ENCODE data around the gene SHB. TPM values are rescaled to one million over a fixed set of nuclear protein-coding genes. Genes with fewer than 3 reads are reported as not detected.
A peak's percentile ranks its signal among the peaks of the same experiment; 100 is the strongest.

The SHB gene
- total RNA-seq, 1 experiment from 2014 or later: 28.7 TPM

DNA sequence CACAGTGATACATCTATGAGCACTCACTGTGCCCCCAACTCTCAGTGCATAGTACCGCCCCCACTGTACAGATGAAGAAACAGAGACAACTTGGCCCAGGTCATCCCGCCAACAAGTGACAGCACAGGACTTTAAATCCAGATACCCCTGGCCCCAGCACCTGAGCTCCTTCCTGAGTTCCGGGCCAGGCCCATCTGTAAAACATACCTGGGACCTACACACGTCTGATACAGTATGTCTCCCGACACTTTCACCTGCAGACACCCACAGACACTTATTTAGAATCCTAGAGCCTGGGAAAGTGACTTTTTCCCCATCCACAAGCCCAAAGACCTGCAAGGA is 104.3 kb downstream of the SHB start (continued):
- TF ChIP-seq, protein P1, sequence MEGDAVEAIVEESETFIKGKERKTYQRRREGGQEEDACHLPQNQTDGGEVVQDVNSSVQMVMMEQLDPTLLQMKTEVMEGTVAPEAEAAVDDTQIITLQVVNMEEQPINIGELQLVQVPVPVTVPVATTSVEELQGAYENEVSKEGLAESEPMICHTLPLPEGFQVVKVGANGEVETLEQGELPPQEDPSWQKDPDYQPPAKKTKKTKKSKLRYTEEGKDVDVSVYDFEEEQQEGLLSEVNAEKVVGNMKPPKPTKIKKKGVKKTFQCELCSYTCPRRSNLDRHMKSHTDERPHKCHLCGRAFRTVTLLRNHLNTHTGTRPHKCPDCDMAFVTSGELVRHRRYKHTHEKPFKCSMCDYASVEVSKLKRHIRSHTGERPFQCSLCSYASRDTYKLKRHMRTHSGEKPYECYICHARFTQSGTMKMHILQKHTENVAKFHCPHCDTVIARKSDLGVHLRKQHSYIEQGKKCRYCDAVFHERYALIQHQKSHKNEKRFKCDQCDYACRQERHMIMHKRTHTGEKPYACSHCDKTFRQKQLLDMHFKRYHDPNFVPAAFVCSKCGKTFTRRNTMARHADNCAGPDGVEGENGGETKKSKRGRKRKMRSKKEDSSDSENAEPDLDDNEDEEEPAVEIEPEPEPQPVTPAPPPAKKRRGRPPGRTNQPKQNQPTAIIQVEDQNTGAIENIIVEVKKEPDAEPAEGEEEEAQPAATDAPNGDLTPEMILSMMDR (IDR thresholded peaks at IDR 0.05 in 2 of 3, conservative IDR thresholded peaks at IDR 0.05 in 1 of 3; ENCODE audit: borderline replicate concordance in 1 of 3, insufficient read depth in 1 of 3, low read depth in 2 of 3, low read length in 2 of 3): no peak

DNA sequence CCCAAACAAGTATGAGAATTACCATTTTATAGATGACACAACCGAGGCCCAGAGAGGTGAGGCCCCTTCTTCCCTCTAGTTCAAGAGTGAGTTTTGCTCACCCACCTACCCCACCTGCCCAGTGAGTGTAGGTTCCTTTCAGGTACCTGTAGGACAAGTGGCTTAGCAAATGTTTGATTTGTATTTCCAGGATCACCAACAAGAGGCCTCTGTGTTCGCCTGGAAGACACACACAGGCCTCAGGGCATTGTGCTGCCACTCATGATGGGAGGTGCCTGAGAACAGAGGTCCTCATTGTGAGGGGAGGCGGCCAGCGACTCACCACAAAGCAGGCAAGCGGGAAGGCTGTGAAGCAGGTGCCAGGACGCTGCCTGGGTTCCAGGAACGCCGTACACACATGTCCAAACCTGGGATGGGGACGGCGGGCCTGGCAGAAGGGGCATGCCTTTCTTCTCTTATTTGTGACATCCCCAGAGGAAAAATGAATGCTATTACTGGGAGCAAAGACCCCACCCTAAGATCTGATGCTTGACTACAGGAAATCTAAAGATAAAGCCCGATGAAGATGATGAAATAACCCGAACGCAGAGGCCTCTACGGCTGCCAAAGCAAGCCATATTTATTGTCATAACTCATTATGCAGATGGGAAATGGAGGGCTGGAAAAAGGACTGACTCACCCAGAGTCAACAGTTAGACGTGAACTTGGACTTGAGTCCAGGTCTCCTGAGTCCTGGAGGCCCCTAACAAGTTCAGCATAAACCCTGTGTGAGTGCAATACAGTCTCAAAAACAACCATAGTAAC is 104.9 kb downstream of the SHB start:
- no TSS peak for BruUV-seq (replicated peaks)
- Histone ChIP-seq H3K4me1 (ENCODE audit: control insufficient read depth in 1 of 2, insufficient read depth in 2 of 2, low read length in 2 of 2) (peaks cover 51 to 57% of the 10 kb centered on the region in 2 experiments), H3K27me3 (ENCODE audit: insufficient read depth, low read length) (no peaks in the 10 kb centered on the region), H3K79me2 (ENCODE audit: insufficient read depth, low read length) (peaks cover 34% of the 10 kb centered on the region), H3K4me2 (ENCODE audit: low read length) (peak overlapping the region; percentile 27), H3K36me3 (ENCODE audit: control insufficient read depth in 1 of 2, insufficient read depth in 2 of 2, low read length in 2 of 2) (no peaks in the 10 kb centered on the region), H3K9me3 (ENCODE audit: control insufficient read depth in 1 of 2, insufficient read depth in 1 of 2, low read depth in 1 of 2, low read length in 2 of 2) (no peaks in the 10 kb centered on the region), H3K4me3 (replicated peaks in 1 of 2; ENCODE audit: low read depth in 1 of 2, low read length in 2 of 2) (no peak overlapping the region), H3K27ac (ENCODE audit: low read depth, low read length) (peak overlapping the region; percentile 39), H4K20me1 (ENCODE audit: insufficient read depth) (0 out of 2 replicates have a peak, but pooled peaks cover 4% of the 10 kb centered on the region), H3K9me2 (ENCODE audit: insufficient read depth) (no peaks in the 10 kb centered on the region), H3K9ac (ENCODE audit: low read length) (no peak overlapping the region), H2AFZ (ENCODE audit: low read depth, low read length, poor library complexity, severe bottlenecking) (no peak overlapping the region)
- intact Hi-C loops (cut with micrococcal nuclease): no loop called here
- RAD21 ChIA-PET (ENCODE audit: low non-redundant PET in 1 of 2, low total read pairs in 2 of 2, uncharacterized antibody in 2 of 2, unreplicated experiment in 2 of 2): no interaction called here
- CTCF ChIA-PET: no interaction called here
- TF ChIP-seq TCF7L2 (IDR thresholded peaks at IDR 0.05; ENCODE audit: borderline replicate concordance, extremely low read depth, insufficient read depth, insufficient read length) (no peak), JUND (IDR thresholded peaks at IDR 0.05) (0 out of 2 replicates have a peak, but pooled peaks have one; percentile 5)
- peak; percentile 73 for ATAC-seq
- DNase-seq (ENCODE audit: low read depth, low spot score): no peak
- POLR2A ChIA-PET: no interaction called here

DNA sequence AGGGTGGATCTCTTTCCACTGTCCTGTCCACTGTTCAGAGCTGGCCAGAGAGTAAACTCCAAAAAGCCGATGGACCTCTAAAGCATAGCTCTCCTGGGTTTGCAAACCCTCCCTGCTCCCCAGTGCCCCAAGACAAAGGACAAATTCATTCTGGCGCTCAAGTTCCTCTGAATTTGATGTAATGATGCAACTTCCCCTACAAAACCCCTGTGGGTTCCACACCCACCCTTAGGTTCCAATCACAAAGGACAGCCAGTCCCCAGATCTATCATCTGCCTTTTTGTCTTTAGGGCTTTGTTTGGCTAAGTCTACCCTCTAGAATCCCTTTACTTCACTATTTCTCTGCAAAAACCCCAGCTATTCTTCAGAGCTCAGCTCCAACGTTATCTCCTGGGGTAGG is 107.7 kb downstream of the SHB start:
- Histone ChIP-seq H3K9me2 (ENCODE audit: insufficient read depth) (no peaks in the 10 kb centered on the region), H3K4me2 (ENCODE audit: low read length) (no peak overlapping the region), H3K9ac (ENCODE audit: low read length) (no peak overlapping the region), H3K36me3 (ENCODE audit: control insufficient read depth in 1 of 2, insufficient read depth in 2 of 2, low read length in 2 of 2) (no peaks in the 10 kb centered on the region), H3K9me3 (ENCODE audit: control insufficient read depth in 1 of 2, insufficient read depth in 1 of 2, low read depth in 1 of 2, low read length in 2 of 2) (no peaks in the 10 kb centered on the region), H3K27ac (ENCODE audit: low read depth, low read length) (no peak overlapping the region), H3K4me1 (ENCODE audit: control insufficient read depth in 1 of 2, insufficient read depth in 2 of 2, low read length in 2 of 2) (peaks cover 25 to 46% of the 10 kb centered on the region in 2 experiments), H2AFZ (ENCODE audit: low read depth, low read length, poor library complexity, severe bottlenecking) (no peak overlapping the region), H4K20me1 (ENCODE audit: insufficient read depth) (0 out of 2 replicates have a peak, but pooled peaks cover 4% of the 10 kb centered on the region), H3K4me3 (replicated peaks in 1 of 2; ENCODE audit: low read depth in 1 of 2, low read length in 2 of 2) (no peak overlapping the region), H3K79me2 (ENCODE audit: insufficient read depth, low read length) (peaks cover 20% of the 10 kb centered on the region; the same call in 1 of the 2 replicates), H3K27me3 (ENCODE audit: insufficient read depth, low read length) (no peaks in the 10 kb centered on the region)
- intact Hi-C loops (cut with micrococcal nuclease): no loop called here
- ChIA-PET POLR2A (no interaction called here), CTCF (no interaction called here), RAD21 (ENCODE audit: low non-redundant PET in 1 of 2, low total read pairs in 2 of 2, uncharacterized antibody in 2 of 2, unreplicated experiment in 2 of 2) (no interaction called here)
- no peak for DNase-seq (ENCODE audit: low read depth, low spot score)
- no TSS peak for BruUV-seq (replicated peaks)
- no peak for ATAC-seq
- TF ChIP-seq RAD21 (IDR thresholded peaks at IDR 0.05; ENCODE audit: low read depth) (no peak), TCF7L2 (IDR thresholded peaks at IDR 0.05; ENCODE audit: borderline replicate concordance, extremely low read depth, insufficient read depth, insufficient read length) (no peak), ZFX (IDR thresholded peaks at IDR 0.05) (no peak), EGR1 (IDR thresholded peaks at IDR 0.05; ENCODE audit: low read depth) (no peak), SP1 (IDR thresholded peaks at IDR 0.05; ENCODE audit: low read depth) (no peak), SIN3A (IDR thresholded peaks at IDR 0.05; ENCODE audit: low read depth) (no peak), POLR2A (IDR thresholded peaks at IDR 0.05; ENCODE audit: borderline replicate concordance, extremely low read depth, insufficient read depth, insufficient read length) (no peak), EZH2 (IDR thresholded peaks at IDR 0.05) (no peak), YY1 (IDR thresholded peaks at IDR 0.05; ENCODE audit: extremely low read depth, insufficient replicate concordance, low read depth, low read length) (no peak), ELF1 (IDR thresholded peaks at IDR 0.05; ENCODE audit: borderline replicate concordance, low read depth) (no peak), ZNF274 (IDR thresholded peaks at IDR 0.05; ENCODE audit: low read depth, low read length) (no peak), FOSL1 (IDR thresholded peaks at IDR 0.05; ENCODE audit: low read depth) (no peak)
- TF ChIP-seq, protein P1 (IDR thresholded peaks at IDR 0.05 in 2 of 3, conservative IDR thresholded peaks at IDR 0.05 in 1 of 3; ENCODE audit: borderline replicate concordance in 1 of 3, insufficient read depth in 1 of 3, low read depth in 2 of 3, low read length in 2 of 3): no peak
